HCT116 (cell line): Measurements from ENCODE around the gene GRID2IP. TPM values are rescaled to one million over a fixed set of nuclear protein-coding genes. Genes with fewer than 3 reads are reported as not detected.

ENCODE experiments used
- ATAC-seq: fragments of 200-7000 bp; cut with Tn5 transposase; 2 replicates; pipeline ENCODE4 v1.9.1; 2020; ENCODE audit warnings: mild to moderate bottlenecking, moderate library complexity
- BruUV-seq: library from RNA; stranded (reverse); fragments of 400-500 nt; replicated peaks from 2 replicates; lab custom pipeline; 2021; lab: Mats Ljungman, UMichigan
- CTCF ChIA-PET: fragments of 300-600 bp; sonication (Branson Sonifier 250); formaldehyde crosslinking; loops from one replicate; lab custom pipeline; 2021; ENCODE audit warnings: antibody characterized with exemption; lab: Charles Lee
- POLR2A ChIA-PET: fragments of 300-600, 350-600 bp; sonication (Branson Sonifier 250); formaldehyde crosslinking; loops from one replicate; lab custom pipeline; 2021; ENCODE audit warnings: antibody characterized with exemption; lab: Charles Lee
- RAD21 ChIA-PET, 2 experiments: fragments of 300-600 bp; sonication (Branson Sonifier 250); formaldehyde crosslinking; loops; one replicate each; lab custom pipeline; 2023; ENCODE audit warnings: low total read pairs in 2 of 2; ENCODE audit not compliant: uncharacterized antibody in 2 of 2, unreplicated experiment in 2 of 2, low non-redundant PET in 1 of 2; lab: Charles Lee
- DNase-seq: peaks from one replicate; pipeline ENCODE4 v3.0.0-alpha.2; 2010; ENCODE audit warnings: low read depth, low spot score
- H2AFZ ChIP-seq: fragments of 200-600 bp; shearing (Covaris generic), sonication (generic); 2 replicates; pipeline ENCODE4 v1.6.1; 2017; ENCODE audit warnings: low read depth, mixed run types, mixed read lengths, antibody characterized with exemption, low read length; ENCODE audit not compliant: poor library complexity, severe bottlenecking
- H3K27ac ChIP-seq: 2 replicates; pipeline ENCODE4 v1.5.1; 2012; ENCODE audit warnings: low read depth, low read length
- H3K27me3 ChIP-seq: fragments of 200-600 bp; sonication (generic); 2 replicates; pipeline ENCODE4 v1.6.1; 2016; ENCODE audit warnings: mixed run types, low read length, mixed read lengths; ENCODE audit not compliant: insufficient read depth
- H3K36me3 ChIP-seq, 2 experiments: fragments of 200-500 bp in 1 of 2; fragments of 200-600 bp in 1 of 2; sonication (Bioruptor generic) in 1 of 2; sonication (generic) in 1 of 2; 2 replicates each; pipeline versions ENCODE4 v1.5.1 to v1.6.1; 2014 to 2016; ENCODE audit warnings: low read length in 2 of 2, inconsistent platforms in 1 of 2, mixed read lengths in 1 of 2, mixed run types in 1 of 2; ENCODE audit not compliant: insufficient read depth in 2 of 2, control insufficient read depth in 1 of 2
- H3K4me1 ChIP-seq, 2 experiments: fragments of 200-600 bp in 1 of 2; sonication (generic) in 1 of 2; 2 replicates each; pipeline versions ENCODE4 v1.5.1 to v1.6.1; 2012 to 2017; ENCODE audit warnings: low read length in 2 of 2, inconsistent platforms in 1 of 2, mild to moderate bottlenecking in 1 of 2, mixed read lengths in 1 of 2, mixed run types in 1 of 2, moderate library complexity in 1 of 2; ENCODE audit not compliant: insufficient read depth in 2 of 2, control insufficient read depth in 1 of 2
- H3K4me2 ChIP-seq: fragments of 200-600 bp; sonication (generic); 2 replicates; pipeline ENCODE4 v1.6.1; 2017; ENCODE audit warnings: mixed run types, low read length, mixed read lengths
- H3K4me3 ChIP-seq, 2 experiments: fragments of 200-600 bp in 1 of 2; sonication (generic) in 1 of 2; replicated peaks in 1 of 2; 2 replicates each; pipeline ENCODE4 v1.5.1; 2011 to 2016; ENCODE audit warnings: low read length in 2 of 2, control low read depth in 1 of 2, low read depth in 1 of 2, mild to moderate bottlenecking in 1 of 2, mixed read lengths in 1 of 2, mixed run types in 1 of 2
- H3K79me2 ChIP-seq: fragments of 200-600 bp; sonication (generic); 2 replicates; pipeline ENCODE4 v1.6.1; 2017; ENCODE audit warnings: mild to moderate bottlenecking, mixed run types, low read length, moderate library complexity, mixed read lengths; ENCODE audit not compliant: insufficient read depth
- H3K9ac ChIP-seq: fragments of 200-600 bp; sonication (generic); 2 replicates; pipeline ENCODE4 v1.6.1; 2016; ENCODE audit warnings: low read length, mixed read lengths
- H3K9me2 ChIP-seq: fragments of 200-600 bp; sonication (generic), shearing (Covaris generic); 2 replicates; pipeline ENCODE4 v1.6.1; 2017; ENCODE audit warnings: mixed run types, mild to moderate bottlenecking, moderate library complexity; ENCODE audit not compliant: insufficient read depth
- H3K9me3 ChIP-seq, 2 experiments: fragments of 200-500 bp in 1 of 2; fragments of 200-600 bp in 1 of 2; sonication (Bioruptor generic) in 1 of 2; sonication (generic) in 1 of 2; 2 replicates each; pipeline ENCODE4 v1.6.1; 2014 to 2017; ENCODE audit warnings: low read length in 2 of 2, mixed read lengths in 2 of 2, inconsistent platforms in 1 of 2, low read depth in 1 of 2, mild to moderate bottlenecking in 1 of 2, mixed run types in 1 of 2, moderate library complexity in 1 of 2; ENCODE audit not compliant: control insufficient read depth in 1 of 2, insufficient read depth in 1 of 2
- H4K20me1 ChIP-seq: fragments of 200-600 bp; sonication (generic), shearing (Covaris generic); 2 replicates; pipeline ENCODE4 v1.6.1; 2017; ENCODE audit warnings: mixed run types, mild to moderate bottlenecking, moderate library complexity; ENCODE audit not compliant: insufficient read depth
- CBX3 ChIP-seq: IDR thresholded peaks from 2 replicates; pipeline ENCODE4 v1.6.1; 2012; ENCODE audit warnings: low read depth
- JUND ChIP-seq: IDR thresholded peaks from 2 replicates; pipeline ENCODE4 v1.6.1; 2012
- RAD21 ChIP-seq: IDR thresholded peaks from 2 replicates; pipeline ENCODE4 v1.6.1; 2012; ENCODE audit warnings: low read depth, mild to moderate bottlenecking
- SP1 ChIP-seq: IDR thresholded peaks from 2 replicates; pipeline ENCODE4 v1.6.1; 2012; ENCODE audit warnings: low read depth
- ZFX ChIP-seq: fragments of 450-650 bp; IDR thresholded peaks from 2 replicates; pipeline ENCODE4 v1.6.1; 2017
- intact Hi-C: fragments of 100-400 bp; cut with micrococcal nuclease; formaldehyde crosslinking; loops from 2 replicates; pipeline ENCODE4 v1.10.0; 2022
- total RNA-seq: library from RNA; stranded (reverse); gene quantifications from one replicate; pipeline ENCODE4 v1.2.1, GENCODE V29; 2021; ENCODE audit not compliant: unreplicated experiment
- TF ChIP-seq, protein P1 (sequence below), 3 experiments: fragments of 200-600 bp in 1 of 3; sonication (generic) in 1 of 3; IDR thresholded peaks in 2 of 3; conservative IDR thresholded peaks in 1 of 3; 2 replicates each; pipeline ENCODE4 v1.5.1; 2012 to 2017; ENCODE audit warnings: low read depth in 2 of 3, low read length in 2 of 3, antibody characterized with exemption in 1 of 3, borderline replicate concordance in 1 of 3, control low read depth in 1 of 3, mild to moderate bottlenecking in 1 of 3, mixed read lengths in 1 of 3, mixed run types in 1 of 3, moderate library complexity in 1 of 3; ENCODE audit not compliant: insufficient read depth in 1 of 3
- TF ChIP-seq, protein P2 (sequence below): IDR thresholded peaks from 2 replicates; pipeline ENCODE4 v1.6.1; 2012

Gene GRID2IP
- total RNA-seq, 1 experiment from 2014 or later: 3.2 TPM

DNA sequence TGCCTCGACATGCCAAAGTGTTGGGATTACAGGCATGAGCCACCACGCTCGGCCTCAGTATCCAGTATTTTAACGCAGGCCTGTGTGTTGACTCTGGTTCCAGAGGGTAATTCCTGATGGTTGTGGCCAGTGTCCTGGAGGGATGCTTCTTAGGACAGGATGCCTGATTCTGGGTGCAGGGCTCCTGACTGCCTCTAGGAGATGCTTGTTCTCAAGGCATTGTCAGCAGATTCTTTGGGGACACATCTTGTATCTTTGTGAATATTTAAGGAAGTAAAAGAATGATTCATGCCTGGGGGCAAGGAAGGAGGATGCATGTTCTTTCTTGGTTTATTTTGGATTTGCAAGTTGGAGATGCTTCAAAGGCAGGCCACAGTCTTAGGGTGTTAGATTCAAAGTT is 28.2 kb upstream of the GRID2IP start:
- Histone ChIP-seq H3K4me3 (no peak overlapping the region), H3K36me3 (peaks cover 12 to 16% of the 10 kb centered on the region in 2 experiments; a peak in 2 of 4 replicates), H3K27ac (no peak overlapping the region), H4K20me1 (no peaks in the 10 kb centered on the region), H3K9me2 (no peaks in the 10 kb centered on the region), H3K9ac (no peak overlapping the region), H3K4me1 (peaks cover 11 to 23% of the 10 kb centered on the region in 2 experiments), H3K9me3 (no peaks in the 10 kb centered on the region), H3K27me3 (no peaks in the 10 kb centered on the region), H2AFZ (no peak overlapping the region), H3K79me2 (peaks cover 22% of the 10 kb centered on the region; the same call in 1 of the 2 replicates), H3K4me2 (no peak overlapping the region)
- CTCF ChIA-PET: no interaction called here
- TF ChIP-seq, protein P1, sequence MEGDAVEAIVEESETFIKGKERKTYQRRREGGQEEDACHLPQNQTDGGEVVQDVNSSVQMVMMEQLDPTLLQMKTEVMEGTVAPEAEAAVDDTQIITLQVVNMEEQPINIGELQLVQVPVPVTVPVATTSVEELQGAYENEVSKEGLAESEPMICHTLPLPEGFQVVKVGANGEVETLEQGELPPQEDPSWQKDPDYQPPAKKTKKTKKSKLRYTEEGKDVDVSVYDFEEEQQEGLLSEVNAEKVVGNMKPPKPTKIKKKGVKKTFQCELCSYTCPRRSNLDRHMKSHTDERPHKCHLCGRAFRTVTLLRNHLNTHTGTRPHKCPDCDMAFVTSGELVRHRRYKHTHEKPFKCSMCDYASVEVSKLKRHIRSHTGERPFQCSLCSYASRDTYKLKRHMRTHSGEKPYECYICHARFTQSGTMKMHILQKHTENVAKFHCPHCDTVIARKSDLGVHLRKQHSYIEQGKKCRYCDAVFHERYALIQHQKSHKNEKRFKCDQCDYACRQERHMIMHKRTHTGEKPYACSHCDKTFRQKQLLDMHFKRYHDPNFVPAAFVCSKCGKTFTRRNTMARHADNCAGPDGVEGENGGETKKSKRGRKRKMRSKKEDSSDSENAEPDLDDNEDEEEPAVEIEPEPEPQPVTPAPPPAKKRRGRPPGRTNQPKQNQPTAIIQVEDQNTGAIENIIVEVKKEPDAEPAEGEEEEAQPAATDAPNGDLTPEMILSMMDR (IDR thresholded peaks at IDR 0.05 in 2 of 3, conservative IDR thresholded peaks at IDR 0.05 in 1 of 3; ENCODE audit: borderline replicate concordance in 1 of 3, insufficient read depth in 1 of 3, low read depth in 2 of 3, low read length in 2 of 3): peak in 2 of 3 experiments; percentile 36 to 46; a peak in 4 of 6 replicates
- no peak for TF ChIP-seq ZFX
- TF ChIP-seq RAD21: peak; percentile 18; the same call in 1 of the 2 replicates
- no peak for TF ChIP-seq CBX3
- TF ChIP-seq JUND: no peak
- TF ChIP-seq SP1: no peak
- TF ChIP-seq, protein P2, sequence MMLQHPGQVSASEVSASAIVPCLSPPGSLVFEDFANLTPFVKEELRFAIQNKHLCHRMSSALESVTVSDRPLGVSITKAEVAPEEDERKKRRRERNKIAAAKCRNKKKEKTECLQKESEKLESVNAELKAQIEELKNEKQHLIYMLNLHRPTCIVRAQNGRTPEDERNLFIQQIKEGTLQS: no peak
- DNase-seq (no peak), ATAC-seq (no peak)
- RAD21 ChIA-PET: no interaction called here
- POLR2A ChIA-PET: no interaction called here
- no TSS peak for BruUV-seq
- intact Hi-C loops: no loop called here
